ENCODE data around the gene TREH.
"Not testable (repeated sequence)": the region's sequence is repeated elsewhere in the genome, so short reads cannot be mapped to it uniquely, and the experiment has no call there.

Gene TREH

DNA sequence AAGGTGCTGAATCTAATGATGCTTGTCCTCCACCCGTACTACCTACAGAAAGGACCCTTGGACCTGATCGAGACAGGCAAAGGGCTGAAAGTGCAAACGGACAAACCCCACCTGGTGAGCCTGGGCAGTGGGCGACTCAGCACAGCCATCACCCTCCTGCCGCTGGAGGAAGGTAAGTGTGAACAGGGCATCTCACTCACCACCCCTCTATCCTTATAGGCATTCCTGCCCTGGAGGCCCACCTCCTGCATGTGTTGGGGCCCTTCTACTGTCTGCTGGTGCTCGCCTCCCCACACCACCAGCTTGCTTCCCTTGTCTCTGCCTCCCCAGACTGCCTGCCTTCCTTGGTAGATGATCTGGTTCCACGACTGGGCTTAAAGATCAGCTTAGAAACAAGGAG is 64.9 kb downstream of the TREH start:
- no peak for DNase-seq (ENCODE audit: low read depth in 4 of 4, low spot score in 1 of 4)

DNA sequence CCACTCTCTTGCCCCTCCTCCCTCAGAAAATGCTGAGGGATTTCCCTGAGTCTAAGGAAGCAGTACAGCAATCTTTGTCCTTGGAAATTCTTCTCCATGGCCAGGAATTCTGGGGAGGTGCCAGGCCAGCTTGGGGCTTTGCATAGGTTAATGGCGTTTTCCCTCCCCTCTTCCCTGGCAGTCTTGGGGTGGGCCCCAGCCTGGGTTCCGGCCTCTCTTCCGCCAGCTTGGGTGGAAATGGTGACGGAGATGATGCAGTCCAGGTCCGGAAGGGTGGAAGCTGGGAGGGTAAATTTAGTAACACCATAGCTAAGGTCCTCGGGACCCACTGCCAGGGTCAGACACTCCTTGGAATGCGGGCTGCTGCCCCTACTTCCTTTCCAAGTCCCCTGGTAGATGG is 67.1 kb downstream of the TREH start:
- no peak for DNase-seq (ENCODE audit: low read depth in 4 of 4, low spot score in 1 of 4)

DNA sequence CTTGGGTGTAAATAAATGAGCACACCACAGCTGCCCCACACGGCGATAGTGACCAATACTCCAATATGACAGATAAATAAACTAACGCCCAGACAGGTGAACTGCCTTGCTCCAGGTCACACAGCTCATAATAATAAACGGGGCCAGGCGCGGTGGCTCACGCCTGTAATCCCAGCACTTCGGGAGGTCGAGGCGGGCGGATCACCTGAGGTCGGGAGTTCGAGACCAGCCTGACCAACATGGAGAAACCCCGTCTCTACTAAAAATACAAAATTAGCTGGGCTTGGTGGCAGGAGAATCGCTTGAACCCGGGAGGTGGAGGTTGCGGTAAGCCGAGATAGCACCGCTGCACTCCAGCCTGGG is 68.0 kb downstream of the TREH start:
- DNase-seq (ENCODE audit: low read depth in 4 of 4, low spot score in 1 of 4): not testable (repeated sequence)

DNA sequence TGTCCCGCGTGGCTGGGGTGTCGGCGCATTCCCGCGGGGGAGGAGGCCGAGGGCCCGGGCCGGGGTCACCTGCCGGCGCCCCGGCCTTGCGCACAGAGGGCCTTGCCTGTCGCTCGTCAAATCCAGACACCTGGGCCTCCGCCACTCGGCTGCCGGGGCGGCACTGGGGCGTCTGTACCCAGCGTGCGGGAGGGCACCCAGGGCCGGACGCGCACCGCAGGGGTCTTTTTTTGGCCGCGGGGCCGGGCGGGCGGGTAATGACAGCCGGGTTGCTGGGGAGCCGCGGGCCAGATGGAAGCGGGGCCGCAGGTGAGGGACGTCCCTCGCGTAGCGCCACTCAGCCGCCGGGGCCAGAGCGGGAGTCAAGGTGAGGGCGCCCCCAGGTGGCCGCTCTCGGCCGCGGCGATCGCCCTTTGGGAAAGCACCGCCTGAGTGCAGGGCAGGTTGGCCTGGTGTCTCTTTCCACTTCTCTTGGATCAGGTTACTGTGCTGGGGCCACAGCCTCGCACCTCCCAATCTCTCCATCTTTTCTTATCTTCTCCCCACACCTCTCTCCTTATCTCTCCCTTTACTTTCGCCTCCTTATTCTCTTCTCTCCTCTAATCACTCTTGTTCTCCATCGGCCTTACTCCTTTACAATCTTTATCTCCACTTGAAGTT is 68.5 kb downstream of the TREH start:
- peak; percentile 64 to 78 (median 74) for DNase-seq (ENCODE audit: low read depth in 4 of 4, low spot score in 1 of 4)

DNA sequence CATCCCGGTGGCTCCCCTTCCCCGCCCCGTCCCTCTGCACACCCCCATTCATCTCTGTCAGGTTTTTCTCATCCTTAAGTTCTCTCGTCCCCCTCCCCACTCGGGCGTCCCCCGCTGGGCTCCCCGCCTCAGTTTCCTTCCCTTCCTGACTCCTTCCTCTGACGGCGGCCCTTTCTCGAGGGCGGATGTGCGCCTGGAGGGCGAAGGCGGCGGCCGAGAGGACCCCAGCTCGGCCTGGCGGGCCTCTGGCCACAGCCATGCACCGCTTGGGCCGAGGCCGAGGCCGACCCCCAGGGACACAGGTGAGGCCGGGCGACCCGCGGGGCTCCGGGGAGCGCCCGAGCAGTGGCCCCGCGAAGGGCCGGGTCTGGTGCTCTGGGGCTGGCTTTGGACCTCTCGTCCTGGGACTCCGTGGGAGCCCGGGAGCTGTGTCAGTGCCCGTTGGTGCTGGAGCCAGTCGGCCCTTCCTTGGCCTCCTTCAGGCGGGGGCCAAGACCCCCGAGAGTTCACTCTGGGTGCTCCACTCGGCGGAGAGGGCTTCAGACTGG is 69.2 kb downstream of the TREH start:
- DNase-seq (ENCODE audit: low read depth in 4 of 4, low spot score in 1 of 4): peak in 1 of 4 experiments; percentile 2

DNA sequence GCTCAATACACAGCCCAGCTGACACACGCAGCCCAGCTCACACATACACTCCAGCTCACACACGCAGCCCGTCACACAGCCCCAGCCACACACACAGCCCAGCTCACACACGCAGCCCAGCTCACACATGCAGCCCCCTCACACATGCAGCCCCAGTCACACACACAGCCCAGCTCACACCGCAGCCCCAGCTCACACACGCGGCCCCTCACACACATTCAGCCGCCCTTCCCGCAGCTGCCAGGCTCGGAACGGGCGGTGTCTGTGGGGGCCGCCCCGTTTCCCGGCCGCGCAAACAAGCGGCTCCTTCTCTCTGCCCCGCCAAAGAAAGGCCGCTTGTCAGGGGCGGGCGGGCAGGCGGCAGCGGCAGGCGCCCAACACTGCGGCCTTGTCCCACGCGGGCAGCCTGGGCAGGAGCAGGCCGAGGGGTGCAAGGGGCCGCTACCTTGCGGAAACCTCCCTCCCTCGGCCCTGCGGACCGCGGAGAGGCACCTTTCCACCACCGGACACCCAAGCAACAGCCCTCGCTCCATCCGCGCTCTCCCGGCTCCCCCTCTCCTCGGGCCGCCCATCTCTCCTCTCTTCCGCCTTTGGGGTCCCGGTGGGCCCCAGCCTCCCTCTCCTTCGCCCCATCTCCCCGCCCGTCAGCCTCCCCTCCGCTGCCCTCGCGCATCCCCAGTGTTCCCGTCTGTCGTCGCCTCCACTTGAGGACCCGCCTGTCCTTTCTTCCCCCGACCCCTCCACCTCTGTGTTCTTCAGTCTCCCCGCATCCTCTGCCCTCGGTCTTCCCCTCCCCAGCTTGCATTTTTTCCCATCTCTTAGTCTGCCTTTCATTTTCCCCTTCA is 69.8 kb downstream of the TREH start:
- peak in 2 of 4 experiments; percentile 5 to 9 for DNase-seq (ENCODE audit: low read depth in 4 of 4, low spot score in 1 of 4)

DNA sequence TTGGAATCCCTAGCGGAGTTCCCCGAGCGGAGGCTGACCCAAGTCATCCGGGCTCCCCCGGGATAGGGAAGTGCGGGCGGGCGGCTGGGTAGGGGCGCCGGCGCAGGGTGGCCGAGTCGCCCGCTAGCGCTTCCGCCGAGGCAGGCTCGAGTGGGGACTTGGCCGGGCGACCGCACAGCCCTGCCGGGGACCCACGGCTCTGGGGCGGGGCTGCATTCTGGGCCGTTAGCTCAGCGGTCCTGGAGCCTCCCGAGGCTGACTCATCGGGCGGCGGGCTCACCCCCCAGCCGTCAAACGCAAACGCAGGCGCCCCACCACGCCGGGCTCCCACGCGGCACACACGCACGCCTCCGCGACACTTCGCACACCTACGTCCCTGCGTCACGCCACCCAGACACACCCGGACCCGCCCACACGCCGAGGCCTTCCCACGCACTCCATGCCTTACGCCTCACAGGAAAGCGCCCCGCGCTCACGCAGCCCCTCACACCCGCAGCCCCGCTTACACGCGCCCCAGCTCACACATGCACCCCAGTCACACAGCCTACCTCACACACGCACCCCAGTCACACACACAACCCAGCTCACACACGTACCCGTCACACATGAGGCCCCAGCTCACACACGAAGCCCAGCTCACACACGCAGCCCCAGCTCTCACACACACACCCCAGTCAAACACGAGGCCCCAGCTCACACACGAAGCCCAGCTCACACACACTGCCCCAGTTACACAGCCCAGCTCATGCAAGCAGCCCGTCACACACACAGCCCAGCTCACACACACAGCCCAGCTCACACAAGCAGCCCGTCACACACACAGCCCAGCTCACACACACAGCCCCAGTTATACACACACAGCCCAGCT is 70.9 kb downstream of the TREH start:
- DNase-seq (ENCODE audit: low read depth in 4 of 4, low spot score in 1 of 4): peak in 3 of 4 experiments; percentile 34 to 54 (median 52)

DNA sequence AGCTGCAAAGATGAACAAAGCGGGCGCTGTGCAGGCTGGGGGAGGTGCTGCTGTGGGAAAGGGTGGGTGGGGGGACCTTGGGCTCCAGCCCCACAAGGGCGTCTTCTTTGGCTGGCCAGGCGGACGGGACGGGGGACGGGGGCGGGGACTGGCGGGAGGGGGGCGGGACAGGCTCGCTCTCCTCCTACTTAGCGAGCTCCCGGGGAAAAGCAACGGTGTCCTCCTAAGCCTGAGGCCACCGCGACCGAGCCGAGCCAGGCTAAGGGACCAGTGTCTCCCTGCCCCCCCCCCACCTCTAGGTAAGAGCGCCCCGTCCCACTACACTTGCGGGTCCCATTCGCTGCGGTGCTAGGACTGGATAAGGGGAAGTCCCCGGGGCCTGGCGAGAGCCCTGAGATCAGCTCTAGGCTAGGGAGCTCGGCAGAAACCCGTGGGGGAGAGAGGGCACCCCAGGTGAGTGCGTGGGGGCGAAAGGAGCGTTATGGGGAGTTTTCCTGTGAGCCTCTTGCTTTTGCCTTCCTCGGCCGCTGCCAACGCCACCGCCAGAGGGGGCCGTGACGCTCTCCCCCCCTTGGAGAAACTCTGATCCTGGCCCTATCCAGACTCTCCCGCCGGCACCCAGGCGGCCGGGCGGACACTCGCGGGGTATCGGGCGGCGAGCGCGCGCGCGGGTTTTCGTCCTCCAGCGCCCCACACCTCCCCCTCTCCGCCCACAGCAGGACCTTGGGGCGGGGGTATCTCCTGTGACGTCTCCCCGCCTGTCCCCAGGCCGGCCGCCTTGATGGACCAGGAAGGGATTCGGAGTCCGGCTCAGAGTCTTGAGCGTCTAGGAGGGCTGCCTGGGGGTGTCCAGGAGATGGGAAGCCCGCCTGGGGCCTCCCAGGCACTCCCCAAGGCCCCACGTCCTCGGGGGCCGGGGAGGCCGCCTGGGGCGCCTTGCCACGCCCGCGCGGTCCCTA is 71.8 kb downstream of the TREH start, which contains the start of gene PHLDB1:
Gene PHLDB1 (plus strand): TSS at position 215 of the 959 bp plus-strand sequence. CDS start 6,222 bp downstream, outside the sequence.
- DNase-seq (ENCODE audit: low read depth in 4 of 4, low spot score in 1 of 4): peak in 2 of 4 experiments; percentile 6 to 36

All from stimulated activated CD4-positive, alpha-beta T cell treated with anti-CD3 and anti-CD28 coated beads, Interleukin-1b, Interleukin-23, amount 100 ng/mL, for 24 hours (primary cell).